ENCODE results near the gene BCL7B. TPM values are rescaled to one million over a fixed set of nuclear protein-coding genes. Genes with fewer than 3 reads are reported as not detected.
"Not testable (repeated sequence)": the region's sequence is repeated elsewhere in the genome, so short reads cannot be mapped to it uniquely, and the experiment has no call there.

Gene BCL7B
- total and polyA plus RNA-seq, 2 of the 13 experiments (the other 11 are each of a cell fraction or from before 2014, with no cell fraction given) = 24.3 to 38.2 TPM

GRCh38 chr7:73526158-73526494 is 31.4 kb downstream of the BCL7B start:
- H2AFZ ChIP-seq (ENCODE audit: low read length); H3K4me3 ChIP-seq (replicated peaks in 1 of 3; ENCODE audit: insufficient read depth in 1 of 3, low read depth in 2 of 3, low read length in 3 of 3); FAIRE-seq; in situ Hi-C loops (cut with HindIII; ENCODE audit: extremely low pct_ligation_motif_present, low pct_unique_long_range_greater_than_20kb); H3K9ac ChIP-seq (ENCODE audit: insufficient read depth, low read depth, low read length); ATAC-seq; DNase-seq (ENCODE audit: low spot score); H3K27me3 ChIP-seq (ENCODE audit: control insufficient read depth in 1 of 2, insufficient read depth in 2 of 2, low read length in 2 of 2); H4K20me1 ChIP-seq (ENCODE audit: insufficient read depth, low read length); CTCF ChIA-PET (ENCODE audit: low intra/inter-chr PET ratio, low total read pairs); H3K36me3 ChIP-seq (replicated peaks in 1 of 2; ENCODE audit: control insufficient read depth in 1 of 2, insufficient read depth in 2 of 2, low read length in 2 of 2); POLR2A ChIA-PET; H3K4me2 ChIP-seq (ENCODE audit: low read depth, low read length); H3K9me3 ChIP-seq (ENCODE audit: low read length); H3K27ac ChIP-seq (ENCODE audit: extremely low read length, insufficient read depth, low read length); H3K79me2 ChIP-seq (ENCODE audit: insufficient read depth, low read length); intact Hi-C loops (cut with micrococcal nuclease; ENCODE audit: unreplicated experiment); BruUV-seq (replicated peaks): not testable (repeated sequence)
- 27% methylated on average over 1 of the region's 1 CpG for WGBS (ENCODE audit: low lambda C conversion rate)
- H3K4me1 ChIP-seq (ENCODE audit: insufficient read depth, low read length) = peaks cover 16% of the 10 kb centered on the region
- TF ChIP-seq ZNF121 (CRISPR knock-in tag; IDR thresholded peaks at IDR 0.05) = peak; percentile 73

GRCh38 chr7:73522105-73522872 is 35.2 kb downstream of the BCL7B start, which contains the start of gene BAZ1B:
Gene BAZ1B (minus strand): TSS chr7:73522293. CDS start chr7:73521933, 360 bp downstream.
- H3K4me3 ChIP-seq (replicated peaks in 1 of 3; ENCODE audit: insufficient read depth in 1 of 3, low read depth in 2 of 3, low read length in 3 of 3) = peak within 1 kb of the TSS; percentile 80 to 89 (median 82)
- FAIRE-seq = peak; percentile 85
- POLR2A ChIA-PET = interaction anchor here (0.5 to 2.5 kb wide), 16 partner anchors 9 to 928 kb away, joined by 3 to 17 read pairs (median 4); partner anchors contain the start of genes BCL7B and TBL2
- peak within 1 kb of the TSS; percentile 91 for H3K9ac ChIP-seq (ENCODE audit: insufficient read depth, low read depth, low read length)
- WGBS (ENCODE audit: low lambda C conversion rate) = under 1% methylated on average over 22 of the region's 71 CpGs
- CTCF ChIA-PET (ENCODE audit: low intra/inter-chr PET ratio, low total read pairs) = no interaction called here
- H3K36me3 ChIP-seq (replicated peaks in 1 of 2; ENCODE audit: control insufficient read depth in 1 of 2, insufficient read depth in 2 of 2, low read length in 2 of 2) = peaks cover 0 to 16% of the 10 kb centered on the region in 2 experiments; a peak in 3 of 5 replicates
- peak; percentile 96 for ATAC-seq
- BruUV-seq (replicated peaks) = no TSS peak
- intact Hi-C loops (cut with micrococcal nuclease; ENCODE audit: unreplicated experiment) (loop anchor here (5.0 kb wide), 1 partner anchor 35 kb away; the partner anchor contains the start of gene BCL7B), in situ Hi-C loops (cut with HindIII; ENCODE audit: extremely low pct_ligation_motif_present, low pct_unique_long_range_greater_than_20kb) (no loop called here)
- H3K9me3 ChIP-seq (ENCODE audit: low read length) = no peaks in the 10 kb centered on the region
- DNase-seq (ENCODE audit: low spot score) = peak; percentile 95
- peaks cover 37% of the 10 kb centered on the region for H3K79me2 ChIP-seq (ENCODE audit: insufficient read depth, low read length)
- no peaks in the 10 kb centered on the region; a peak in 1 of 5 replicates for H3K27me3 ChIP-seq (ENCODE audit: control insufficient read depth in 1 of 2, insufficient read depth in 2 of 2, low read length in 2 of 2)
- H4K20me1 ChIP-seq (ENCODE audit: insufficient read depth, low read length) = peaks cover 15% of the 10 kb centered on the region
- peak within 1 kb of the TSS; percentile 87 for H3K4me2 ChIP-seq (ENCODE audit: low read depth, low read length)
- H2AFZ ChIP-seq (ENCODE audit: low read length) = no peak within 1 kb of the TSS
- H3K4me1 ChIP-seq (ENCODE audit: insufficient read depth, low read length) = peaks cover 31% of the 10 kb centered on the region
- H3K27ac ChIP-seq (ENCODE audit: extremely low read length, insufficient read depth, low read length) = peak within 1 kb of the TSS; percentile 91
- TF ChIP-seq KLF15 (CRISPR knock-in tag; IDR thresholded peaks at IDR 0.05; ENCODE audit: borderline replicate concordance) = no peak
- no peak for TF ChIP-seq HCFC1 (IDR thresholded peaks at IDR 0.05; ENCODE audit: low read depth, low read length)
- peak; percentile 51; the same call in 1 of the 2 replicates for TF ChIP-seq ISL2 (CRISPR knock-in tag; IDR thresholded peaks at IDR 0.05)
- TF ChIP-seq POGZ (CRISPR knock-in tag; IDR thresholded peaks at IDR 0.05) = peak; percentile 50; the same call in 1 of the 2 replicates
- 0 out of 2 replicates have a peak, but pooled peaks have one; percentile 31 for TF ChIP-seq ZNF232 (CRISPR knock-in tag; IDR thresholded peaks at IDR 0.05; ENCODE audit: borderline replicate concordance)
- TF ChIP-seq KDM5A (IDR thresholded peaks at IDR 0.05; ENCODE audit: borderline replicate concordance, low read length) = peak; percentile 51; the same call in 1 of the 2 replicates
- peak; percentile 98 for TF ChIP-seq NFYB (CRISPR knock-in tag; IDR thresholded peaks at IDR 0.05)
- TF ChIP-seq ARID2 (CRISPR knock-in tag; IDR thresholded peaks at IDR 0.05; ENCODE audit: borderline replicate concordance) = 0 out of 2 replicates have a peak, but pooled peaks have one; percentile 77
- TF ChIP-seq HHEX (CRISPR knock-in tag; IDR thresholded peaks at IDR 0.05) = no peak
- TF ChIP-seq SNAPC2 (CRISPR knock-in tag; IDR thresholded peaks at IDR 0.05) = no peak
- TF ChIP-seq ZBTB10 (CRISPR knock-in tag; IDR thresholded peaks at IDR 0.05; ENCODE audit: borderline replicate concordance) = peak; percentile 76; the same call in 1 of the 2 replicates
- TF ChIP-seq EED (CRISPR knock-in tag; IDR thresholded peaks at IDR 0.05) = peak; percentile 7; the same call in 1 of the 2 replicates
- peak; percentile 99 for TF ChIP-seq ZNF777 (CRISPR knock-in tag; IDR thresholded peaks at IDR 0.05)
- TF ChIP-seq REPIN1 (CRISPR knock-in tag; IDR thresholded peaks at IDR 0.05; ENCODE audit: borderline replicate concordance, low read depth) = peak; percentile 65; the same call in 1 of the 2 replicates
- peak; percentile 81 for TF ChIP-seq SALL1 (CRISPR knock-in tag; IDR thresholded peaks at IDR 0.05)
